ENCODE measurements around the gene KIRREL3. TPM values are rescaled to one million over a fixed set of nuclear protein-coding genes. Genes with fewer than 3 reads are reported as not detected.

The KIRREL3 gene
- total RNA-seq, 1 donor: 0.45 TPM

DNA sequence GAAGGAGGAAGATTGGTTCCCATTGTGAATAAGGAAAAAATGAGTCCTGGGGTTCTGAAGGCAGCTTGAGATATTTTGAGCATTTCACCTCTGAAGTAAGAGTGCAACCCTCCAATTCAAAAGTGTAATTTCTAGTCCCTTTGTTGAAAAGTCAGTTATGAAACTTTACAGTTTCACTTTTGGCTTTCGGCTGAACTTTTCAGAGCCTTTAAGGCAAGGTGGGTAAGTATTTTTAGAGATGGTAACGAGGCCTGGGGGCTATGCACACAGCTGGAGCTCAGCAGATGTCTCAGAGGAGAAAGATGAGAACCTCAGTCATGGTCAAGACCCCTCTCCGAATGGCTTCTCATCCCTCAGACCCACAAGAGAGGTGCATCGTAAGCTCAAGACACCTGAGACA lies 267.6 kb downstream of the KIRREL3 start:
- no peak overlapping the region for H3K4me3 ChIP-seq (ENCODE audit: low read depth, low read length)
- TF ChIP-seq, protein P1, sequence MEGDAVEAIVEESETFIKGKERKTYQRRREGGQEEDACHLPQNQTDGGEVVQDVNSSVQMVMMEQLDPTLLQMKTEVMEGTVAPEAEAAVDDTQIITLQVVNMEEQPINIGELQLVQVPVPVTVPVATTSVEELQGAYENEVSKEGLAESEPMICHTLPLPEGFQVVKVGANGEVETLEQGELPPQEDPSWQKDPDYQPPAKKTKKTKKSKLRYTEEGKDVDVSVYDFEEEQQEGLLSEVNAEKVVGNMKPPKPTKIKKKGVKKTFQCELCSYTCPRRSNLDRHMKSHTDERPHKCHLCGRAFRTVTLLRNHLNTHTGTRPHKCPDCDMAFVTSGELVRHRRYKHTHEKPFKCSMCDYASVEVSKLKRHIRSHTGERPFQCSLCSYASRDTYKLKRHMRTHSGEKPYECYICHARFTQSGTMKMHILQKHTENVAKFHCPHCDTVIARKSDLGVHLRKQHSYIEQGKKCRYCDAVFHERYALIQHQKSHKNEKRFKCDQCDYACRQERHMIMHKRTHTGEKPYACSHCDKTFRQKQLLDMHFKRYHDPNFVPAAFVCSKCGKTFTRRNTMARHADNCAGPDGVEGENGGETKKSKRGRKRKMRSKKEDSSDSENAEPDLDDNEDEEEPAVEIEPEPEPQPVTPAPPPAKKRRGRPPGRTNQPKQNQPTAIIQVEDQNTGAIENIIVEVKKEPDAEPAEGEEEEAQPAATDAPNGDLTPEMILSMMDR (IDR thresholded peaks at IDR 0.05; ENCODE audit: insufficient read depth, low read length): no peak
- DNase-seq (ENCODE audit: low read depth): no peak

DNA sequence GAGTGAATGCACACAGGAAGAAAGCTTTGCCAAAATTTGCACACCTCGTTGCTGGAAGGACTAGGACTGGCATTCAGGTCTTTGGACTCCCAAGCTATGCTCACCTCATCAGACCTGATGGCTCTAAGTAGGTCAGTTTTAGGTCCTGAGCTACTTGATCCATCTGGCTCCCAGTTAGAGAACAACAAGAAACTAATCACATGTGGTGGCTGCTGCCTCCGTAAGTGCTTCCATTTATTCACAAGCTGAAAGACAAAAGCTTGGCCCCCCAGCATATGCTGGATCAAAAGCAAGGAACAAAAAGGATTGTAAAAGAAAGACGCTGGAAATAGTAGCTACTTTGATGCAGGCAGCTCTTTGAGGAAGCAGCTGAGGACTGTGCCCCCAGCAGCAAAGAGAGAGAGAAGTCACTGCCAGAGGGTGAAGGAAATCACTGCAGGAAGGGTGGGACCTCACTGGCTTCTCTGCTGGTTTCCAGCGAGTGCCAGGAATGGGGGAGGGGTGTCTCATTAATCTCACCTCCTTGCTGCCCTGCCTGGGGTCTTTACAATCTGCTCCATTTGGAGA lies 268.9 kb downstream of the KIRREL3 start:
- no peak for DNase-seq (ENCODE audit: low read depth)
- TF ChIP-seq, protein P1 (IDR thresholded peaks at IDR 0.05; ENCODE audit: insufficient read depth, low read length): no peak
- no peak overlapping the region for H3K4me3 ChIP-seq (ENCODE audit: low read depth, low read length)

DNA sequence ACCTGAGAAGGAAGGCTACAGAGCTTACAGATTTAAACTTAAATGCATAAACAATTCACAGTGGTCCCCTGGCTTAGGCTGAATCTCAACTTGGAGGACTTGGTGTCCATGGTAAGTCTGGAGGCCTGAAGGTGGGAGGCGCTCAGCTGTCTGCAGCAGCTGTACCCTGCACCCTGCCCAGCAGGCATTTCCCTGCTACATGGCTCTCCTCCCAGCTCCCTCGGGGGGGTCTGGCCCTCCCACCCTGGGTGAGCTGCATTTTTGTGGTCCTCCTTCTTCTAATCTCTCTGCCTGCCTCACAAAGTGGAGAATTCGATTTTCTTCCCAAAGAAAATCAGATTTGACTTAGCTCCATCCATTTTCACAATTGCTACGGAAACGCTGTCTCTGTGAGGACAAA lies 273.2 kb downstream of the KIRREL3 start:
- H3K4me3 ChIP-seq (ENCODE audit: low read depth, low read length): no peak overlapping the region
- DNase-seq (ENCODE audit: low read depth): no peak
- TF ChIP-seq, protein P1 (IDR thresholded peaks at IDR 0.05; ENCODE audit: insufficient read depth, low read length): no peak

DNA sequence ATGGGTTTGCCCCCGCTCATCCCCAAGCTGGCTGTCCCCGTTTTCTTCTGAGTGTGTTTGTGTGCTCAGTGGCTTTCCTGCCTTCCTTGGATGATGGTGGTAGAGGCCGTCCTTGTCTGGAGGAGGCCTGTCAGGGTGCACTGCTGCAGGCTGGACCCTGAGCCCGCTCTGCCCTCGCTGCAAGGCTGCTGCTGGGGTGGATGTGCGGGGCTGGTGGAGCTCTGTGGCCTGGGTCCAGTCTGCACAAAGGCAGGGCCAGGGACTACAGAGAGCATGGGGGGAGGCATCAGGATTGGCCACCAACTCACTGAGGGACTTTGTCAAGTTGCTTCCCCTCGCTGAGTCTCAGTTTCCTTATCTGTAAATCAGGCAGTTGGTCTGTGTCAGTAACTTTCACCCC lies 275.0 kb downstream of the KIRREL3 start:
- no peak overlapping the region for H3K4me3 ChIP-seq (ENCODE audit: low read depth, low read length)
- DNase-seq (ENCODE audit: low read depth): no peak
- TF ChIP-seq, protein P1 (IDR thresholded peaks at IDR 0.05; ENCODE audit: insufficient read depth, low read length): no peak

DNA sequence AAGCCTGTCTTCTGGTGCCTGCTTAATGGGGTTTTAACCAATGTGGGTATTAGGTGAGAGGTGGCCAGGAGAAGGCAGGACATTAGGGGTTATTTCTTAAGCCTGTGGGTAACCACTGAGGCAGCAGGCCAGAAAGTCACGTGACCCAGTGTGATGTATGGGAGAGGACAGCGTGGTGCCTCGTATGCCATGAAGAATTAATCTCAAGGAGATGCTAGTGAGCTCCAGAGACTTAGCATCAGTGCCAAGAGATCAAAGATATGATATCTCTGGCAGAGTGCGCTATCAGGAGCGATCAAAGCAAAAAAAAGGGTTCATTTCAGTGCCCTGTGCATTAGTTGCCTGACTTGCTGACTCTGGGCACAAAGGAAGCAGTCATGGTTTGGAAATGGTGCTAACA lies 275.5 kb downstream of the KIRREL3 start:
- no peak overlapping the region for H3K4me3 ChIP-seq (ENCODE audit: low read depth, low read length)
- DNase-seq (ENCODE audit: low read depth): no peak
- TF ChIP-seq, protein P1 (IDR thresholded peaks at IDR 0.05; ENCODE audit: insufficient read depth, low read length): no peak

DNA sequence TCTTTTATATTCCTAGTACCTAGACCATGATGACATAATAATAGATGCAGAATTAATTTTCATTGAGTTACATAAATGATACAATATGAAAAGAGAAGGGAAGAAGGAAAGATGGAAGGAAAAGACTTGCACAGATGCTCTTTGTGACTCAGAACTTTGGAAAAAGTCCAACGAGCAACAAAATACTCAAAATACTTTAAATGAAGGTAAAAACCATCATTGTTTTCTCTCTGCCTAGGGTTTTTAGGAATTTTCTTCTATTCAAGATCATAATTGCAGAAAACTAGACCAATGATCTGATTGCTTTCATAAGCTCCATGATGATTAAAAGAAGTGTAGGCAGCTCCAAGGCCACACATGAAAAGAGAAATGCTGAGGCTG lies 276.9 kb downstream of the KIRREL3 start:
- TF ChIP-seq, protein P1 (IDR thresholded peaks at IDR 0.05; ENCODE audit: insufficient read depth, low read length): no peak
- no peak overlapping the region for H3K4me3 ChIP-seq (ENCODE audit: low read depth, low read length)
- peak; percentile 23 for DNase-seq (ENCODE audit: low read depth)
